ENCODE measurements around the gene LMNA.
"Not testable (repeated sequence)": the region's sequence is repeated elsewhere in the genome, so short reads cannot be mapped to it uniquely, and the experiment has no call there.

The LMNA gene

GRCh38 chr1:156067262-156067661, 47.2 kb upstream of the LMNA start:
- Histone ChIP-seq H3K79me2 (ENCODE audit: control insufficient read depth, low read length) (no peaks in the 10 kb centered on the region), H3K4me3 (ENCODE audit: low read length) (no peak overlapping the region), H3F3A (ENCODE audit: control insufficient read depth, insufficient read depth) (0 out of 2 replicates have a peak, but pooled peaks cover 2% of the 10 kb centered on the region), H3K36me3 (ENCODE audit: control insufficient read depth, low read length) (no peaks in the 10 kb centered on the region), H4K20me1 (ENCODE audit: control insufficient read depth, insufficient read depth, low read depth, low read length) (no peaks in the 10 kb centered on the region), H3K9me2 (replicated peaks; ENCODE audit: control insufficient read depth, low read length) (no peaks in the 10 kb centered on the region), H3K4me1 (ENCODE audit: control insufficient read depth, low read length) (peaks cover 3% of the 10 kb centered on the region; the same call in 1 of the 2 replicates), H3K4me2 (ENCODE audit: low read length) (no peak overlapping the region), H3K27me3 (ENCODE audit: control insufficient read depth, low read length) (peaks cover 4% of the 10 kb centered on the region), H3K9me3 (ENCODE audit: control insufficient read depth, insufficient read depth, low read length) (no peaks in the 10 kb centered on the region), H3K27ac (ENCODE audit: low read depth, low read length) (no peak overlapping the region)
- no peak for TF ChIP-seq EZH2phosphoT487 (IDR thresholded peaks at IDR 0.05; ENCODE audit: borderline replicate concordance, low read length)
- TF ChIP-seq, protein P1, sequence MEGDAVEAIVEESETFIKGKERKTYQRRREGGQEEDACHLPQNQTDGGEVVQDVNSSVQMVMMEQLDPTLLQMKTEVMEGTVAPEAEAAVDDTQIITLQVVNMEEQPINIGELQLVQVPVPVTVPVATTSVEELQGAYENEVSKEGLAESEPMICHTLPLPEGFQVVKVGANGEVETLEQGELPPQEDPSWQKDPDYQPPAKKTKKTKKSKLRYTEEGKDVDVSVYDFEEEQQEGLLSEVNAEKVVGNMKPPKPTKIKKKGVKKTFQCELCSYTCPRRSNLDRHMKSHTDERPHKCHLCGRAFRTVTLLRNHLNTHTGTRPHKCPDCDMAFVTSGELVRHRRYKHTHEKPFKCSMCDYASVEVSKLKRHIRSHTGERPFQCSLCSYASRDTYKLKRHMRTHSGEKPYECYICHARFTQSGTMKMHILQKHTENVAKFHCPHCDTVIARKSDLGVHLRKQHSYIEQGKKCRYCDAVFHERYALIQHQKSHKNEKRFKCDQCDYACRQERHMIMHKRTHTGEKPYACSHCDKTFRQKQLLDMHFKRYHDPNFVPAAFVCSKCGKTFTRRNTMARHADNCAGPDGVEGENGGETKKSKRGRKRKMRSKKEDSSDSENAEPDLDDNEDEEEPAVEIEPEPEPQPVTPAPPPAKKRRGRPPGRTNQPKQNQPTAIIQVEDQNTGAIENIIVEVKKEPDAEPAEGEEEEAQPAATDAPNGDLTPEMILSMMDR (IDR thresholded peaks at IDR 0.05; ENCODE audit: low read depth, low read length, poor library complexity, severe bottlenecking), result no peak

DNA sequence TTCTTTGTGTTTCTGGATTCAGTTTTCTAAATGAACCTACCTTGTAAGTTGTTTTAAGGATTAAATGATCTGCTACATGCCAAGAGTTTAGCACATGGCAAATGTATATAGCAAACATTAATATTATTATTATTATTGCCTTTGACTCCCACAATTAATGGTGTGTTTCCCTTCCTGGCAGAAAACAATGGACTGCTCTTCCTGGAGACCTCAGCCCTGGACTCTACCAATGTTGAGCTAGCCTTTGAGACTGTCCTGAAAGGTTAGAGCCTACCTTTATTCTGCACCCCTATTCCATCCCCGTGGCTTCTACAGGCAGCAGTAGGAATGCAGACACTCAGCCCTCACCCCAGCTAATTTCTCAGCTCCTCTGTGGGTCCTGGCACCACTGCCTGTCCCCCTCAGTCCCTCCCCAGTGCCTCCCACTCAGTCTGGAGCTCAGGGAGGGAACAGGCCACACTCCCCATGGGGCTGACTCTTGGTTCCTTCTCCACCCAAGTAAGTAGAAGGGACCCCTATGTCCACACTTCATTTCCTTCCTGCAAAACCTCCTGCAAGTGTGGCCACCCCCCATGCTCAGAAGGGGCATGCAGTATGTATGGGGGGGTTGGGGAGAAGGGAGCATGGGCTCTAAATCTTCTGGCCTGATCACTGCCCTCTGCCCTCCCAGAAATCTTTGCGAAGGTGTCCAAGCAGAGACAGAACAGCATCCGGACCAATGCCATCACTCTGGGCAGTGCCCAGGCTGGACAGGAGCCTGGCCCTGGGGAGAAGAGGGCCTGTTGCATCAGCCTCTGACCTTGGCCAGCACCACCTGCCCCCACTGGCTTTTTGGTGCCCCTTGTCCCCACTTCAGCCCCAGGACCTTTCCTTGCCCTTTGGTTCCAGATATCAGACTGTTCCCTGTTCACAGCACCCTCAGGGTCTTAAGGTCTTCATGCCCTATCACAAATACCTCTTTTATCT, 44.7 kb upstream of the LMNA start:
- Histone ChIP-seq H3K27me3 (ENCODE audit: control insufficient read depth, low read length) (peaks cover 4% of the 10 kb centered on the region), H3K4me2 (ENCODE audit: low read length) (no peak overlapping the region), H3K4me3 (ENCODE audit: low read length) (no peak overlapping the region), H3K4me1 (ENCODE audit: control insufficient read depth, low read length) (peaks cover 6% of the 10 kb centered on the region), H3K9me3 (ENCODE audit: control insufficient read depth, insufficient read depth, low read length) (no peaks in the 10 kb centered on the region), H4K20me1 (ENCODE audit: control insufficient read depth, insufficient read depth, low read depth, low read length) (no peaks in the 10 kb centered on the region), H3K79me2 (ENCODE audit: control insufficient read depth, low read length) (no peaks in the 10 kb centered on the region; the same call in 1 of the 2 replicates), H3K27ac (ENCODE audit: low read depth, low read length) (no peak overlapping the region), H3K9me2 (replicated peaks; ENCODE audit: control insufficient read depth, low read length) (no peaks in the 10 kb centered on the region), H3K36me3 (ENCODE audit: control insufficient read depth, low read length) (no peaks in the 10 kb centered on the region), H3F3A (ENCODE audit: control insufficient read depth, insufficient read depth) (0 out of 2 replicates have a peak, but pooled peaks cover 2% of the 10 kb centered on the region)
- TF ChIP-seq, protein P1 (IDR thresholded peaks at IDR 0.05; ENCODE audit: low read depth, low read length, poor library complexity, severe bottlenecking), result no peak
- TF ChIP-seq EZH2phosphoT487 (IDR thresholded peaks at IDR 0.05; ENCODE audit: borderline replicate concordance, low read length), result no peak

DNA sequence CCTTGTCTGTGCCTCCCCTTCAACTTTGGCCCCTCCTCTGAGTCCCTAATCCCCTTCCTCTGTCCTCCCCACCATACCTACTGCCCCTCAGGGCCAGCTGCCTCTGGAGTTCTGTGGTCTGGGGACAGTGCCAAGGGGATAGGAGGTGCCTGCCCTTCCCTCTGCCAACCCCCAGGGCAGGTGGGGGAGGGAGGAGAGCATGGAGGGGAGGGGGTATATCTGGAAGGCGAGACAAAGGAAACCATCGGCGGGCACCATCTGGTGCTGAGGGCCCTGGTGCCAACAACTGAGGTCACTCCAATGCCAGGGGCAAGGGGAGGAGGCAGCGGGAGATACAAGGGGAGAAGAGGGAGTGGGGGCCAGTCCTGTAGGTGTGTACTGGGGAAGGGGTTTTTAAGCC, 44.0 kb upstream of the LMNA start:
- Histone ChIP-seq H3K36me3 (ENCODE audit: control insufficient read depth, low read length) (no peaks in the 10 kb centered on the region), H4K20me1 (ENCODE audit: control insufficient read depth, insufficient read depth, low read depth, low read length) (no peaks in the 10 kb centered on the region), H3K4me3 (ENCODE audit: low read length) (no peak overlapping the region), H3K9me3 (ENCODE audit: control insufficient read depth, insufficient read depth, low read length) (no peaks in the 10 kb centered on the region), H3K4me1 (ENCODE audit: control insufficient read depth, low read length) (peaks cover 13% of the 10 kb centered on the region), H3K4me2 (ENCODE audit: low read length) (no peak overlapping the region), H3K9me2 (replicated peaks; ENCODE audit: control insufficient read depth, low read length) (no peaks in the 10 kb centered on the region), H3K79me2 (ENCODE audit: control insufficient read depth, low read length) (peaks cover 8% of the 10 kb centered on the region), H3F3A (ENCODE audit: control insufficient read depth, insufficient read depth) (no peaks in the 10 kb centered on the region), H3K27me3 (ENCODE audit: control insufficient read depth, low read length) (peaks cover 4% of the 10 kb centered on the region), H3K27ac (ENCODE audit: low read depth, low read length) (no peak overlapping the region)
- TF ChIP-seq EZH2phosphoT487 (IDR thresholded peaks at IDR 0.05; ENCODE audit: borderline replicate concordance, low read length), result no peak
- TF ChIP-seq, protein P1 (IDR thresholded peaks at IDR 0.05; ENCODE audit: low read depth, low read length, poor library complexity, severe bottlenecking), result no peak

- not testable (repeated sequence) for H3K27ac ChIP-seq (ENCODE audit: low read depth, low read length); H3K36me3 ChIP-seq (ENCODE audit: control insufficient read depth, low read length); H3K9me2 ChIP-seq (replicated peaks; ENCODE audit: control insufficient read depth, low read length); H3K9me3 ChIP-seq (ENCODE audit: control insufficient read depth, insufficient read depth, low read length); H3K27me3 ChIP-seq (ENCODE audit: control insufficient read depth, low read length); H3F3A ChIP-seq (ENCODE audit: control insufficient read depth, insufficient read depth); H4K20me1 ChIP-seq (ENCODE audit: control insufficient read depth, insufficient read depth, low read depth, low read length); H3K4me3 ChIP-seq (ENCODE audit: low read length); H3K4me2 ChIP-seq (ENCODE audit: low read length)
- Histone ChIP-seq H3K79me2 (ENCODE audit: control insufficient read depth, low read length) (peaks cover 16% of the 10 kb centered on the region), H3K4me1 (ENCODE audit: control insufficient read depth, low read length) (peaks cover 16% of the 10 kb centered on the region)
Measured at GRCh38 chr1:156071332-156071816, 43.1 kb upstream of the LMNA start.
